ENCODE data around the gene SNRPD3. TPM values are rescaled to one million over a fixed set of nuclear protein-coding genes. Genes with fewer than 3 reads are reported as not detected.
"Not testable (repeated sequence)": the region's sequence is repeated elsewhere in the genome, so short reads cannot be mapped to it uniquely, and the experiment has no call there.

The SNRPD3 gene
- total RNA-seq, 1 experiment from 2014 or later = 178 TPM

DNA sequence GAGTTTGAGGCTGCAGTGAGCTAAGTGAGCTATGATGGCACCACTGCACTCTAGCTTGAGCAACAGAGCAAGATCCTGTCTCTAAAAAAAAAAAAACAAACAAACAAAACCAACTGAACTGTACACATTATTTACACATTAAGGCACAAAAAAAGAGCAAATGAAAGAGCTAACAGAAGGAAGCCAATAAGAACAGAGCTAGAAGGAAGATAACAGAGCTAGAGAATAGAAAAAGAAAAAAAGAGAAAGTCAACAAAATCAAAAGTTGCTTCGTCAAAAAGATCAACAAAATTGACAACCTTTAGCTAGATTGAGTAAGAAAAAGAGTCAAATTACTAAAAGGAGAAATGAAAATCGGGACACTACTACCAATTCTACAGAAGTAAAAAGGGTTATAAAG lies 25.9 kb upstream of the SNRPD3 start:
- in situ Hi-C loops (cut with HindIII; ENCODE audit: low sequenced_read_pairs) = no loop called here
- no peak for DNase-seq (ENCODE audit: low spot score)

DNA sequence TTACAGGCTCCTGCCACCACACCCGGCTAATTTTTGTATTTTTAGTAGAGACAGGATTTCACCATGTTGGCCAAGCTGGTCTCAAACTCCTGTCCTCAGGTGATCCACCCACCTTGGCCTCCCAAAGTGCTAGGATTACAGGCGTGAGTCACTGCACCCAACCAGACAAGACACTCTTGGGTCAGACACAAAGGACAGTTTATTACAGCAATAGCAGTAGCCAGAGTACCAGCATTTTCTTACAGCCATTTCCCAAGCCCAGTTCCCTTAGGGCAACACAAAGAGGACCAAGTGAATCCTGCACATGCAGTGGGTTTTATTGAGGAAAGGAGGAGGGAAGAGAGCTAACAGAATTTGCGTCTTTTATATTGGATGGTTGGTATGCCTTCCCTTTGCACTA lies 24.8 kb upstream of the SNRPD3 start:
- in situ Hi-C loops (cut with HindIII; ENCODE audit: low sequenced_read_pairs); DNase-seq (ENCODE audit: low spot score): not testable (repeated sequence)

DNA sequence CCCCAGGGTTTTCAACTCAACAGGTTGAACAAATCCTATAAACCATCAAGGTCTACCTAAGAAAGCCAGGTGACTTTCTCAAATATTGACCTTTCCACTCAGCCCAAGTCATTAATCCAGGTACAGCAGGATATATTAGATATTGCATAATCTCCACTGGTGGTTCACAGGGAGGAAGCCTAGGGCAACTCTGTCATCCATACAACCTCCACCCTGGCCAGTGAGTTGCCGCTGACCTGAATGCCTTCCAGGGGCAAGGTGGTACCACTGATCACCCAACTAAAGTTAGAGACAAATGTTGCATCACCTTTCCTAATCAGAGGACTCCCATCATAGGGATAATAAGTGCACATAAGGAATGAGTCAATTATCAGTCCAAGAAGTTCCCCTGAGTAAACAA lies 23.7 kb upstream of the SNRPD3 start:
- in situ Hi-C loops (cut with HindIII; ENCODE audit: low sequenced_read_pairs) = no loop called here
- no peak for DNase-seq (ENCODE audit: low spot score)

DNA sequence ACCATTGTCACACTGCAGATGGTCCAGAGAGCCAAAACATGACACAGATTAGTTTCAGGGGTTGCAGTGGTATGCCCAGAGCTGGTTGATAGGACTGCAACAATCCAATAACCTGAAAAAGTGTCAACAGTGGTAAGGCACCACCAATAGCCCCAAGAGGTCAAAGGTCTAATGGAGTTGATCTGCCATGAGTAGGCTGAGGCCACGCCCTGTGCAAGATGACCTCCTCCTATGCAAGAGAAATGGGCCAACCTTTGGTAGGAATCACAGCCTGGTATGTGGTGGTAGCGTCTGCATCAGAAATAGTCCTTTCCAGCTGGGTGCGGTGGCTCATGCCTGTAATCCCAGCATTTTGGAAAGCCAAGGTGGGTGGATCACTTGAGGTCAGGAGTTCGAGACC lies 20.5 kb upstream of the SNRPD3 start:
- DNase-seq (ENCODE audit: low spot score) = no peak
- in situ Hi-C loops (cut with HindIII; ENCODE audit: low sequenced_read_pairs) = no loop called here

DNA sequence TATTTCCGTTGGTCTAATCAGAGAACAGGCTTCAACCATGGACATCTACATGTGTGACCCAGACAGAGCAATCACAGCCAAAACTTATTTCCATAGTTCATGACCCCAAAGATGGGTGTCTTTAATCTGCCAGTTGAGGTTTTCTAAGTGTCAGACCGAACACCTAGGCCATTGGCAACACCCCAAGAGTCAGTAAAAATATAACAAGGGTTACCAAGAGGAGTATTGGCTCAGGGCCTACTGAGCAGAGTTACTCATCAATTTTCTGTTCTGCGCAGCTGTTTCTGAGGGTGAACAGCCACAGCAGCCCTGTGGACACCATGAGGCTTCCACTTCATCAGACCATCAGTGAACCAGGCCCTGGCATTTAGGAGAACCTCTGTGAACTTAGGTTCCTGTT lies 19.7 kb upstream of the SNRPD3 start:
- in situ Hi-C loops (cut with HindIII; ENCODE audit: low sequenced_read_pairs) = no loop called here
- no peak for DNase-seq (ENCODE audit: low spot score)

DNA sequence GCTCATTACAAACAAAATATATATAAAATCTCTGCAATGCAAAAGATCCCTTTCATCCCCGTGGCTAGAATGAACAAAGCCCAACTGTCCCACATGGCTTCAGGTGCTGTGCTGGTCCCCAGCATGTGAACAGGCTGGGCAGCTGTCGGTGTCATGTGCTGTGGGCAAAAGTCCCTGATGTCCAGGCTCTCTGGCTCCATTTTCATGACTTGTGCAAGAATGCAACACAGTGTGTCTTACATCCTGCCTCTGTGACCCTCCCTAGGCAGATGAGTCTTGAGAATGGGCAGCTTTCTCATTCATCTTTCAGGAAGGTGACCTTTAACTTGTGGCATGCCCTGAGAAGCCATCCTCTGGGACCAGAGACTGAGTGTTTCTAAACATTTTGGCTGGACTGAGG lies 15.3 kb upstream of the SNRPD3 start:
- in situ Hi-C loops (cut with HindIII; ENCODE audit: low sequenced_read_pairs) = no loop called here
- peak; percentile 40 for DNase-seq (ENCODE audit: low spot score)

DNA sequence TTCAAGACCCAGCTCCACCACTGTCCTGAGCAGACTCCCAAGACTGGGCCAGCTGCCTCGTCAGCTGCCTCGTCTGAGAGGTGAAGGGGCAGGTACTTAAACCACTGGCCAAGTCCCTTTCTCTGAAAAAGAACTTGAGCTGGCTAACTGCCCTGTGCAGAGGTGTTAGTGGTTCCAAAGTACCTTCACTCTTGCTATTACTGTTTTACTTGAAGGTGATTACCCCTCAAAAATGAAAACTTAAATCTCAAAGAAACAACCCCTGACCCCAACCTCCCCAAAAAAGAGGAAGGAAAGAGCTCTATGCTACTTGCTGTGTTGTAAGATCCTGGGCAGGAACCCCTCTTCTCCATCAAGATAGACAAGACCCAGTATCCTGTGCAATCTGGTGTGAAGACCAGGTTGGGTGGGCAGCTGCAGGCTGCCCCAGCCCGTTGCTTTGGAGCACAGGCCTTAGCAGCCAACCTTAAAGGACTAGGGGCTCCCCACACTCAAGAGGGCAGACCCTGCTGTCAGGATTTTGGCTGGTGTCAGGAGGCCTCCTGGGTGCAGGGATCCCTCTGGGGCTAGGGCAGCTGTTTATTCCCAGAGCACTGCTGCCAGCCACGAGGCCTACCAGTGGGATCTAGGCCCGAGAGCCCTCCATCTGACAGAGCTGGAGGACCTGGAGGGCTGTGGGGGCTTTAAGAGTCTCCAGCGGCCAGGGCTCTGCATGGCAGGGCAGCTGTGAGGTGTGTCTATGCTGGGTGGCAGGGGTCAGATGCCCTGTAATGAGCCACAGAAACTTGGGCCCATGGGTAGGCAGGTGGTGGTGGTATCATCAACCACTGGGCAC lies 13.9 kb upstream of the SNRPD3 start:
- DNase-seq (ENCODE audit: low spot score) = no peak
- in situ Hi-C loops (cut with HindIII; ENCODE audit: low sequenced_read_pairs) = no loop called here

DNA sequence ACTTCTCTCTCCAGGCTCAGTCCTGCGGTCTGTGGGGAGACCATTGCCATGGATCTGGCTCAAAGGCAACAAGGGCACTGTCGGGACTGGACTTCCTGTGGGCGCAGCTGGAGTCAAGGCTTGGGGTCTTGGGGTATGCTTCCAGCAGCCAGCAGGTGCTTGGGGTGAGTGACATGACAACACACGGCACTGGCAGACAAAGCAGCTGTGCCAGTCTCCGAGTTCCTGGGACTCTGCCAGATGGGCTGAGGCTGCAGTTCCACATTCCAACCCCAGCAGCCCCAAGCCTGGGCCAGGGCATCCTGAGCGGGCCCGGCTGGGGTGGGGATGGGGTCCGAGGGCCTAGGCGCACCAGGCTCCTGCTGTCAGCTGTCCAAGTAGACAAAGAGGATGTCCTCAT lies 13.2 kb upstream of the SNRPD3 start:
- in situ Hi-C loops (cut with HindIII; ENCODE audit: low sequenced_read_pairs) = no loop called here
- DNase-seq (ENCODE audit: low spot score) = no peak

DNA sequence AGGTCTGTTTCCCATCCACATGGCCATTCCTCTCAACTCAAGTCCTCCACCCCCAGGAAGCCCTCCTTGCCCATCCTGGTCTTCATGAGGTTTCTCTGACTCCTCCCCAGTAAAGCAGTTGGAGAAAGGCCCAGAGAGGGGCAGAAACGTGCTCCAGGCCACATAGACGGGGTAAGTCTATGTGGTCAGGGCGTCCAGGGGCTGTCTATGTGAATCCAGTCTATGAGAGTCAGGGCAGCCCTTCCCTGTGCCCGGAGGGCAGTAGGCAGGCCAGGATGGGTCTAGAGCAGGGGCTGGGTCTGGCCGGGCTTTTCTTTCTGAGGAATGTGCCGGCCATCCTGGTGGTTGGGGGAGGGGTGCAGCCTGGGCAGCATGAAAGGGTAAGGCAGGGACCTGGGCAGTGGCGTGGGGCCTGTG lies 12.6 kb upstream of the SNRPD3 start:
- in situ Hi-C loops (cut with HindIII; ENCODE audit: low sequenced_read_pairs) = no loop called here
- no peak for DNase-seq (ENCODE audit: low spot score)

DNA sequence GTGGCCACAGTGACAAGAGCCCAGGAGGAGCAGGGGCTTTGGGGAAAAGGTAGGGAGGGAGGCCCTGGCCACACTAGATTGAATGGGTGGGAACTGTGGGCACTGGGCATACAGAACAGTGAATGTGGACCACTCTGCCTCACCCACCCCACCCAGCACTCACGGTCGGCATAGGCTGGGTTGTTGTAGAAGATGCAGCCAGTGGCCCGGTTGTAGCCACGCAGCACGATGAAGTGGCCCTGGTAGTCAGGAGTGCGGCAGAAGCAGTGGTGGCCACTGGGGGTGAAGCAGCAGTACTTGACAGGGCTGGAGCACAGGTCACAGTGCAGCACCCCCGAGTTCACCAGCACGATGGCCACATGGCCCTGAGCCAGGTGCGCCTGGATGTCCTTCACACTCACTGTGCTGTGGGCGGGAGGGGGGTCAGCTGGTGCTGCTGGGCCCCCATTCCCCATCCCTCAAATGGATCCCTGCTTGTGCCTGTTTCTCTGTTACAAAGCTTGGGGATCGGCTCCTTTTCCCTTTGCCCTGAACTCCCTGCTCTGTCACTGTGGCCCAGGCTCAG lies 12.0 kb upstream of the SNRPD3 start:
- DNase-seq (ENCODE audit: low spot score) = no peak
- in situ Hi-C loops (cut with HindIII; ENCODE audit: low sequenced_read_pairs) = no loop called here

DNA sequence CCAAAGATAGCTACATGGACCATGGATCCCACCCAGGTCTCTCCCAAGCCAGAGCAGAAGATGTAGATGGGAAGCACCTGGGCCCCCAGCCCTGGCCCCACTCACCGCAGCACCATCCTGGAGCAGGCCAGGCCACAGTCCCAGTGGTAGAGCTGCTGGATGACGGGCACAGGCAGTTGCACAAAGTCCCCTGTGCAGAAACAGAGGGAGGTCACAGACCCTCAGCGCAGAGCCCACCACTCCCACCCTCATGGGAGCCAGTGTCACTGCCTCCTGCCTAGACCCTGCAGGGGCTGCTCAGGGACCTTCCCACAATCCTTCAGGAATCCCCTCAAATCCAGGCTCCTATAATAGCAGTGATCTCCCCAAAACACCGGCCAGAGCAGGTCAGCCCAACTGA lies 7.0 kb upstream of the SNRPD3 start:
- DNase-seq (ENCODE audit: low spot score) = no peak
- in situ Hi-C loops (cut with HindIII; ENCODE audit: low sequenced_read_pairs) = no loop called here

DNA sequence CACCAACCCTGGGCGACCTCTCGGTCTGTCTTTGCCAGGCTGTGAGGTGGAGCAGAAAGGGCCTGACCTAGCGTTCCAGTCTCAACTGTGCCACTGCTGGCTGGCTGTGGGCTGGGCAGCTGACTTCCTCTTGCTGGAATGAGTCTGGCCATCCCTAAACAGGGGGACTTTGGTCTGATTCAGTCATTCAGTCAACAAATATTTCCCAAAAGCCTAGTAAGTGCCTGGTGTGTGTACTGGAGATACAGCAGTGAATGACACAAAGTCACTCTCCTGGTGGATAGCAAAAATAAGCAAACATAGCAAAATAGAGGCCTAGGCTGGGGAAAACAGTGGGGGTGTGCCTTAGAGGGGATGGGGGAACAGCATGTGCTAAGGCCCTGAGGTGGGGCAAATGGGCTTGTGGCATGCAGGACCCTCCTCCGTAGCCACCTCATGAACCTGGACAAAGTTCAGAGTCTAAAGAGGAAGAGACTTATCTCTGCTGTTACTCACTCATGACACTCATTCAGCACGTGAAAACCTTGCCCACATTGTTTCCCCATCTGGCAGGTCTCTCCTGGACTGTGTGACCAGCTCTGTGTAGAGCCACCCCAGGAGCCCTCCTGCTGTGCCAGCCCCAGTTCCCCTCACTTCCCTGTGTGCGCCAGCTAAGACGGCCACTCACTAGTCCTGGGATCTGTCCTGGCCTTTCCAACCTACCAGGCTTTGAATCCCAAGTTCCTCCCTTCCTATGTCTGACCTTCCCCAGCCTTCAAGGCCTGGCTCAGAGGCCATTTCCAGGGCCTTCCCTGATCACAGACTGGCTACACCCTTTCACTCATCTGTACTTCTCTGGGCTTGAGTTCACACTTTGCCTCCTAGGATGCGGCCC lies 5.5 kb upstream of the SNRPD3 start:
- DNase-seq (ENCODE audit: low spot score) = no peak
- in situ Hi-C loops (cut with HindIII; ENCODE audit: low sequenced_read_pairs) = no loop called here

DNA sequence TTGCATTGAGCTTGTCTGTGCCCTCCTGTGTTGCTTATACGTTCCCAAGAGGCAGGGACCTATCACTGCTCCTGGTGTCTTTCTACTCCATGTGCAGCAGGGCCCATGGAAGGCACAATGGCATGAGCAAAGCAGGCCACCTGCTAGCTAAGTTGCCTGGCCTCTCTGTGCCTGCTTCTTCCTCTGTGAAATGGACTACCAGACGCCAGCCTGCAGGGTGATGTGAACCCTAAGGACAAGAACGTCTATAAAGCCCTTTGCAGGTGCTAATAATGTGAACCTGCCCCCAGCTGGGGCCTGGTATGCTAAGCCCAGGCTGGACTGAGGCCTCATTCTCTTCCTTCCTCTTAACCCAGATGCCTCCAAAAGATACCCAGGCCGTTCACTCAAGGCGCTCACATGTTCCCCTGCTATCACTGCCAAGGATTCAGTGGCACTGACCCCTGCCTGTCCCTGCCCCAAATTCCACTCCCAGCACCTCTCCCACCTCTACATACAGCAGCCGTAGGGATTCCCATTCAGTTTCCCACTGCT lies 4.8 kb upstream of the SNRPD3 start:
- no peak for DNase-seq (ENCODE audit: low spot score)
- in situ Hi-C loops (cut with HindIII; ENCODE audit: low sequenced_read_pairs) = no loop called here

DNA sequence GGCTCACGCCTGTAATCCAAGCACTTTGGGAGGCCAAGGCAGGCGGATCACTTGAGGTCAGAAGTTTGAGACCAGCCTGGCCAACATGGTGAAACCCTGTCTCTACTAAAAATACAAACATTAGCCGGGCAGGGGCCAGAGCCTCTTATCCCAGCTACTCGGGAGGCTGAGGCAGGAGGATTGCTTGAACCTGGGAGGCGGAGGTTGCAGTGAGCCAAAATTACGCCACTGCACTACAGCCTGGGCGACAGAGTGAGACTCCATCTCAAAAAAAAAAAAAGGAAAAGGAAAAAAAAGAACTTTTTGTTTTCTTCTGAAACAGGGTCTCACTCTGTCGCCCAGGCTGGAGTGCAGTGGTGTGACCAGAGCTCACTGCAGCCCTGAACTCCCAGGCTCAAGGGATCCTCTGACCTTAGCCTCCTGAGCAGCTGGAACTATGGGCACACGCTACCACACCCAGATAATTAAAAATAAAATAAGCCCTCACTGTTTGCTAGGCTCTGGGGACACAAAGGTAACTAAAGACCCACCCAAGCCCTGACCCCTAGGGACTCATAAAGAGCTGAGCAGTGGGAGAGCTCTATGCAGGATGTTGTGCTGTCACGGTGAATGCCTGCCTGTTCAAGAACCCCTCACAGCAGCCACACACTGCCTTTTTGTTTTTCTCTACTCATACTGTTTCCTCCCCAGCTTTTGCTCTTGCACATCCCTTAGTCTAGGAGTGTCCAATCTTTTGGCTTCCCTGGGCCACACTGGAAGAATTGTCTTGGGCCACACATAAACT lies 3.1 kb upstream of the SNRPD3 start:
- in situ Hi-C loops (cut with HindIII; ENCODE audit: low sequenced_read_pairs); DNase-seq (ENCODE audit: low spot score): not testable (repeated sequence)

DNA sequence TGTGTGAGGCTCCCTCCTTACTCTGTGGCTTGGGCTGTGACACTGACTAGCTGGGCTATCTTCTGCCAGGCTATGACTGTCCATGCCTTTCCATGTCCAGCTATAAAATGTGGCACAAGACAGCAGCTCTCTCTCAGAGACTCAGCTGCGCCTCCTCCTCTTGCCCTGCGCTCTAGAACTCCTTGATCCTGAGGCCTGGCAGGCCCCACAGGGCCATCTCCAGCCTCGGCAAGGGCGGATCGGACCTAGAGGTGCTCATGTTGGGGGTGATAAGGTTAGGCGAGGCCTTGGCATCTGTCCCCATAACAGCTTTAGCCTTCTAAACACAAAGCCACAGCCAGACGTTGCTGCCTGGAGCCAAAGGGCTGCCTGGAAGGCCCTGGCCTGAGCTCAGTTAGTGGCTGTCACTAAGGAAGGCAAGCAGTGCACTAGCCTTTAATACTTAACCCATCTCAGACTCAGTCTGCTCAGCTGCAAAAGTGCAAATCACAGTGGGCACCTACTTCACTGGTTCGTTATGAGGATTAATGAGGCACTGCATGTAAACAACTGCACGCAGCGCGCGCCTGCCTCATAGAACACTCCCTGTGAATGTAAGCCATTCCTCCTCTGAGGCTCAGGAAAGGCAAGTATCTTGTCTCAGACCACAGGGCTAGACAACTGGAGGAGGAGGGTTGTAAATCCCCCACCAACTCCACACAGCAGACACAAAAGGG lies 2.0 kb upstream of the SNRPD3 start:
- in situ Hi-C loops (cut with HindIII; ENCODE audit: low sequenced_read_pairs) = no loop called here
- DNase-seq (ENCODE audit: low spot score) = peak; percentile 25

DNA sequence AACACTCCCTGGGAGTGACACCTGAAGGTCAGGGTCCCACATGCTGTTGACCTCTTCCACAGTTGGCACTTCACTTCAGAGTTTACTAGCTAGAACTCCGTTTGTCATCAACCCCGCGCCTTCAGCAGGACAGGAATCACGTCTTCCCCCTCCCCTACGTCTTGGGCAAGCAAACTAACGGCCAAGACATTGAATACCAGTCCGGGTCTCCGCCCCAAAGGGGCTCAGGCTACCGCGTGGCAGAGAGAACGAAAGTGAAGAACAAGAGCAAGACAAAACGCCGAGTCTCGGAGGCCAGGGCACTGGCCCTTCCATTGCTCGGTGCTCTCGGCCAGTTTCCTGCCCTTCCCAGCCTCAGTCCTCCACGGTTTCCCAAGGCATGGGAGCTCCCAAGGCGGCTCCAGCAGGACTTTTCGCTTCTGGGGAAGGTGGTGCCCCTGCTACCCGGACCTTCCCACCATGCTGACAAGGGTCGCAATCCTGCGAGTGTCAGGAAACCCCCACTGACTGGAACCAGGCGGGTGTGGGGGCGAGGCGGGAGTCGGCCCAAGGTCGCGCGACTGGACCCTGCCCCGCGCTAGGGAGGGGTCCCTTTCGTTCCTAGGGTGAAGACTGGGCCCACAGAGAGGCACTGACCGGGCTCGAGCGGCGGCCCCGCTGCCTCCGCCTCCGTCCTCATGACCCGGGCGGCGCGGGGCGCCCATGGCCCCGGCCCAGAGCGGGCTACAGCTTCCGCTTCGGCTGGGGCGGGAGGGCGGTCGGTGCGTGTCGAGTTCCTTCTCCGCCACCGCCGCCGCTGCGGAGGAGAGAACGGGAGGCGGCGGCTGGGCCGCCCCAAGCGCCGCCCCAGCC lies 1.3 kb upstream of the SNRPD3 start, which contains the start of gene GUCD1:
TSS of gene GUCD1 (minus strand) at position 826 of the 852 bp plus-strand sequence. CDS start at position 679, 147 bp downstream.
- DNase-seq (ENCODE audit: low spot score) = peak; percentile 16
- in situ Hi-C loops (cut with HindIII; ENCODE audit: low sequenced_read_pairs) = no loop called here

DNA sequence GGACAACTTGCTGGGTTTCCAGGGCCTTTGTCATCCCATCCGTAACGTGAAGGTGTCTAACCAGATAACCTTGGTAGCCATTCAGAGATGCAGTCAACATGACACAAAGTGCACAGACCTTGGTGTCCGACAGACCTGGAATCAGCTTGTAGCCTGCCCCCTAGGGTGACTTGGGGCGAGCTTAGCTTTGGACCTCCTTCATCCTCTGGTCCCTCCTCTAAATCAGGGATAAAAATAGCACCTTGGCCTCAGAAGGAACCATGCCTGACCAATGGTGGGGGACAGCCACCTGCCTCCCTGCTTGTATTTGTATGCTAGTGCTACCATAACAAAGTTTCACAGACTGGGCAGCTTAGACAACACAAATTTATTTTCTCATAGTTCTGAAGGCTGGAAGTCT lies 3.7 kb downstream of the SNRPD3 start:
- no peak for DNase-seq (ENCODE audit: low spot score)
- in situ Hi-C loops (cut with HindIII; ENCODE audit: low sequenced_read_pairs) = no loop called here

DNA sequence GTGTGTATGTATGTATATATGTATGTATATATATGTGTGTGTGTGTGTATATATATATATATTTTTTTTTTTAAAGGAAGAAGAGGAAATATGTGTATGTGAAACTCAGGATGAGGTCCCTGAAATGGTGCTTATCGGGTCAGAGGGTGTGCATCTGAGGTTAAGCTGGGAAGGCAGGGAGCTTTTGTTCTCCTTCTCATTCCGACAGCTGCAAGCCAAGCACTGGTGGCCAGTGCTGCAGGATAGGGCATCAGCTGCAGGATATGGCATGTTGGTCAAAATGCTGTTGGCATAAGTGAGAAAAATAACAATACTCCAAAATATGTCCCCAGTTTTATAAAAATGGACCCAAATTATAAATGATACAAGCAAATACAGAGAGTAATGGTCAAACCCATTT lies 7.4 kb downstream of the SNRPD3 start:
- DNase-seq (ENCODE audit: low spot score) = no peak
- in situ Hi-C loops (cut with HindIII; ENCODE audit: low sequenced_read_pairs) = no loop called here

All from G401 (cell line).